Esophagus squamous epithelium (tissue), 4 donors: Measurements from ENCODE around the gene GOLGA6L26. TPM values are rescaled to one million over a fixed set of nuclear protein-coding genes. Genes with fewer than 3 reads are reported as not detected.

Source experiments
- small RNA-seq, 4 donors: library from RNA; depleted of rRNA; stranded (forward); fragments of <200 nt; gene quantifications; one replicate each; pipeline ENCODE3, GENCODE V24; 2016
- total RNA-seq, 4 donors: library from RNA; depleted of rRNA; stranded (reverse); fragments of >200 nt; gene quantifications; one replicate each; pipeline ENCODE4 v1.1.0, GENCODE V29; 2016

GOLGA6L26 gene
- total RNA-seq, 4 donors from 2014 or later, result not detected

Small RNAs within 50 kb of the gene (small RNA-seq; reads per million reads assigned to genes)
- 0 reads per million in 4 donors for gene RN7SL536P

Other genes starting within 250 kb of the GOLGA6L26 start
- gene GOLGA6L1, start 197.4 kb downstream of the GOLGA6L26 start, total RNA-seq, result not detected
- gene GOLGA8S, start 20.6 kb upstream of the GOLGA6L26 start, total RNA-seq, result under 1 TPM in 1 of 4 donors, not detected in 3; 0.19 TPM
- gene GOLGA6L2, start 113.0 kb upstream of the GOLGA6L26 start, total RNA-seq, result not detected
- 1 to 10 TPM; 2.2 to 6.7 (median 4.1) TPM for gene MKRN3, start 231.5 kb upstream of the GOLGA6L26 start, total RNA-seq